Stimulated activated CD4-positive, alpha-beta T cell treated with anti-CD3 and anti-CD28 coated beads, Interleukin-1b, Interleukin-23, amount 100 ng/mL, for 1 hour (primary cell): Measurements from ENCODE around the gene BCAT1.
"Not testable (repeated sequence)": the region's sequence is repeated elsewhere in the genome, so short reads cannot be mapped to it uniquely, and the experiment has no call there.

ENCODE experiments used
- DNase-seq, 2 donors: peaks; one replicate each; pipeline ENCODE4 v3.0.0-alpha.2; 2020; ENCODE audit warnings: low read depth in 2 of 2

The BCAT1 gene

DNA sequence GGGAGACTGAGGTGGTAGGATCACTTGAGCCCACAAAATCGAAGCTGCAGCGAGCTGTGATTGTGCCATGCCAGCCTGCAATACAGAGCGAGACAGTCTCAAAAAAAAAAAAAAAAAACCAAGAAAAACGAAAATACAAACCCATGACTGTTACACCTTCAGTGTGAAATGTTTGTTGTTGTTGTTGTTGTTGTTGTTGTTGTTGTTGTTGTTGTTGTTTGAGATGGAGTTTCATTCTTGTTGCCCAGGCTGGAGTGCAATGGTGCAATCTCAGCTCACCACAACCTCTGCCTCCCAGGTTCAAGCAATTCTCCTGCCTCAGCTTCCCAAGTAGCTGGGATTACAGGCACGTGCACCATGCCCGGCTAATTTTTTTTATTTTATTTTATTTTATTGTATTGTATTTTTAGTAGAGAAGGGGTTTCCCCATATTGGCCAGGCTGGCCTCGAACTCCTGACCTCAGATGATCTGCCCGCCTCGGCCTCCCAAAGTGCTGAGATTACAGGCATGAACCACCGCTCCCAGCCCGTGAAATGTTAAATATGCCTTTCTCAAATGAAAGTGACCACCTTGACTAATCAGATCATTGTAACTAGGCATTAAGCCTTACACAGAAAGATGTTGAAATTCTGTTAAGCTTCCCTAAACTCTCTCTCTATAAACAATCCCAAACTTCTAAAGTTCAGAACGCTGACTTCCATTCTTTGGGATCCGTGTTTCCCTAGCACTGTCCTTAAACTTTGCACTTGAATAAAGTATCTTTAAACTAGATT is 20.2 kb downstream of the BCAT1 start:
- DNase-seq = not testable (repeated sequence)

DNA sequence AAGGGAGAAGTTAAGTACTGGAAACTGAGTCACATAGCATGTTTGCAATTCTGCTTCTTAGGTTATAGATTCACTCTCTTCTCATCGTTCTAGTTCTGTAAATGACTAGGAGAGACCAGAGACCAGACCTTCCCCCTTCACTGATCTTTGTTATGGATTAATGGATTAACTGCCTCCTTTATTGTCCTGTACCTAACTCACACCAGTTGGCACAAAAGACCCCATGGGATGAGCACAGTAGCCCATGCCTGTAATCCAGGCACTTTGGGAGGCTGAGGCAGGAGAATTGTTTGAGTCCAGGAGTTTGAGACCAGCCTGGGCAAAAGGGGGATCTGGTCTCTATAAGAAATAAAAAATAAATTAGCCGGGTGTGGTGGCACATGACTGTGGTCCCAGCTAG is 20.8 kb downstream of the BCAT1 start:
- DNase-seq = no peak

DNA sequence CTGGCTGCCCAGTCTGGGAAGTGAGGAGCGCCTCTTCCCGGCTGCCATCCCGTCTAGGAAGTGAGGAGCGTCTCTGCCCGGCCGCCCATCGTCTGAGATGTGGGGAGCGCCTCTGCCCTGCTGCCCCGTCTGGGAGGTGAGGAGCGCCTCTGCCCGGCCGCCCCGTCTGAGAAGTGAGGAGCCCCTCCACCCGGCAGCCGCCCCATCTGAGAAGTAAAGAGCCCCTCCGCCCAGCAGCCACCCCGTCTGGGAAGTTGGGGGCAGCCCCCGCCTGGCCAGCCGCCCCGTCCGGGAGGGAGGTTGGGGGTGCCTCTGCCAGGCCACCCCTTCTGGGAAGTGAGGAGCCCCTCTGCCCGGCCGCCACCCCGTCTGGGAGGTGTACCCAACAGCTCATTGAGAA is 22.8 kb downstream of the BCAT1 start:
- not testable (repeated sequence) for DNase-seq

DNA sequence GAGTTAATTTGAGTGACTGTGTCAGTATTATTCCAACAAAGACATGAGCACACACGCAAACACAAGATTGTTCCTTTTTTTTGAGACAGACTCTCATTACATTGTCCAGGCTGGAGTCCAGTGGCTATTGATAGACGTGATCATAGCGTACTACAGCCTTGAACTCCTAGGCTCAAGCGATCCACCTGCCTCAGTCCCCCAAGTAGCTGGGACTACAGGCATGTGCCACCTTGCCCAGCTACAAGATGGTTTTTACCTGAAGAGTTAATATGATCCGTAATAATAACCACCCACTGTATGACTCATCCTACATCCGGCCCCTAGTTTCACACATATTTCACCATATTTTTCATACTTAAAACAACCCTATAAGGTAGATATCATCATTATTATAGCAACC is 26.8 kb downstream of the BCAT1 start:
- no peak for DNase-seq

DNA sequence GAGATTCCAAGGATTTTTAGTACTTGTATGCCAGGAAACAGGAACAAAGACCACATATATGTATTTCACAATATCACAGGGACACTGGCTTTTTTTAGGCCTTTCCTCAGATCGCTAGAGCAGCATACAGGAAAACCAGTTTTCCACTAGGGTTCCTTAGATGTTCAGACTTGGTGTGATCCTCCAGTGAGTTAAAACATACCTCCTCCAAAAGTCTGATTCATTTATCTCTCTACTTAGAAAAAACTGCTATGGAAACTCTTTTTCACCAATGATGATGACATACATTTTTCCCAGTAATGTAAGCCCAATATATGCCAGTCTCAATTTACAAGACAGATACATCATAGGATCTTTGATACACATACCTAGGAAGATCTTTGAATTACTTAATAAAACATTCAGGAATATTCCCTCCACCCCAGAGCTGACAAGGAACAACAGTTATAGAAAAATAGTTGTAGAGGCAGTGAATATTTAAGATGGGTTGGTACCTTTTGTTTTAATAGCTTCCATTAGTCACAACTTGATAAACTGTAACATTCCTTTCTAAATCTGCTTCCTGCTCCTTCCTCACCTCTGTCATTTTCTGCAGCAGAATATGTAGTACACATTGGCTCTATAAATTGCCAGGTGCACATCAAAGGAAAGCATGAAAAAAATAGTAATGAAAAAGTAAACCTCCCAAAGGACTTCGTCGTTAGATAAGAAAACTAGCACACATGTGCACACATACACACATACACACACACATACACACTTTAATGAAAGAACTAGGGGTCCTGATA is 27.5 kb downstream of the BCAT1 start:
- no peak for DNase-seq

DNA sequence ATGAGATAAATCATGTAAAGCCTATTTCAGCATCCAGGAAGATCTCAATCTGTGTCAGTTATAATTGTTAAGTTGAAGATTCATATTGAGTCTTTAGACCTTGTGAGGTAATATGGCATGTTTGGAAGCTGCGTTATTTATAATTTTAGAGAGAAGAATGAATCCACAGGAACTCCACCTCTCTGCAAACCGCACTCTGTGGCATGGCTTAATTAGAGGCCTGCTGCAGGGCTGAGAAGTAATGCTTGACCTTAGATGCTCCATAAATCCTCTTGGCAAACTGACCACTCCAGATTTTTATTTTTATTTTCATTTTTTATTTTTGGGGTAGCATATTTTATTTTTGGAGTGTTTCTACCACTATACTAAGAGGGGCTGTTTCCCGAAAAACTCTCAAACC is 28.8 kb downstream of the BCAT1 start:
- DNase-seq = no peak

DNA sequence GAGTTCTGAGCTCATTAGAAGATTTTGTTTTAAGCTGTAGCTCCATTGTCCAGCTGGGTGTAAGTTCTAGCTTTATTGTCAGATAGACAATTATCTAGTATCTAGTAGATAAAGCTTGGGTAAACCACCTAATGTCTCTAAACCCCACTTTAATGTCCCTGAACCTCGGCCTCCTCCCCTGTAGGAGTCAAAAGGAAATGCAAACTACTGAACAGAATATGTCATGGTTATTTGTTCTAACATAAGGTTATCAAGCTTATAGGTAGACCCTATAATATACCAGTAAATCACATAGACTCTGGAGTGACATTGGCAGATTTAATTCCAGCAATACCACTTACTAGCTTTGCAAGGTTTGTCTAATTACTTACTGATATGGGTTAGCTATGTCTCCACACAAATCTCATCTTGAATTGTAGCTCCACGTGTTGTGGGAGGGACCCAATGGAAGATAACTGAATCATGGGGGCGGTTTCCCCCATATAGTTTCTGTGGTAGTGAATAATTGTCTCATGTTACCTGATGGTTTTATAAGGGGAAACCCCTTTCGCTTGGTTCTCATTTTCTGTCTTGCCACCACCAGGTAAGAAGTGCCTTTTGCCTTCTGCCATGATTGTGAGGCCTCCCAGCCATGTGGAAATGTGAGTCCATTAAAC is 29.4 kb downstream of the BCAT1 start:
- DNase-seq = no peak

DNA sequence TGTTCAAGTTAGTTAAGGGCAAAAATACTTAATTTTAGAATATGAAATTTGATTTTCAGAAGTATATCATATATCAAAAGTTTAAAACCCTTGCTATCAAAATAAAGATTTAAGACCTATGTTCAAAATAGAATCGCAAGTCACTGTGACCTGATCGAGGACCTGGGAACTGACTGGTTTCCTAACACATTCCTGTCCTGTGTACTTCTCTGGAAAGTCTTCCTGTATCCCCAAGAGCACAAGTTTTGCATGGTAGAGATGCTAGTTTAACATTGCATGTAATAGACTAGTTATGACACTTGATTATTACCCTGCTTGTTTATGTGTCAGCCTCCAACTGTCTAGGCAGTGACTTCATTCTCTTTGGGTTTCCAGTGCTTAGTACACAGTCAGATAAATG is 30.3 kb downstream of the BCAT1 start:
- DNase-seq = no peak

DNA sequence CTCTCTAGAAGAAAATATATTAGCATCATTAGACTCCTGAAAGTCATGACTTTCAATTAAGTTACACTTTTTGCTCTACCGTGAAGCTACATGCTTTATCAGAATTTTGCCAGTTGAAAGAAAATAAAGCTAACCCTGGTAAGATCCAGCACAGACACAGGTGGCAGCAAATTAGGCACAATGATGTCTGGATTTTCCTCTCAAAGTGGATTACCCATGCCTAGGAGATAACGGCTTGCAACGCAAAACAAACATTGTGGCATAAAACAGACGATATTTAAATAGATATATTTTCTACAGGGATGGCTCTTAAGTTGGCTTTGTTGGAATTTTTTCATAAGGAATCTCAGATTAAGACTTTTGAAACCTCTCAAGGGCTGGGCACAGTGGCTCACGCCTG is 33.4 kb downstream of the BCAT1 start:
- no peak for DNase-seq

DNA sequence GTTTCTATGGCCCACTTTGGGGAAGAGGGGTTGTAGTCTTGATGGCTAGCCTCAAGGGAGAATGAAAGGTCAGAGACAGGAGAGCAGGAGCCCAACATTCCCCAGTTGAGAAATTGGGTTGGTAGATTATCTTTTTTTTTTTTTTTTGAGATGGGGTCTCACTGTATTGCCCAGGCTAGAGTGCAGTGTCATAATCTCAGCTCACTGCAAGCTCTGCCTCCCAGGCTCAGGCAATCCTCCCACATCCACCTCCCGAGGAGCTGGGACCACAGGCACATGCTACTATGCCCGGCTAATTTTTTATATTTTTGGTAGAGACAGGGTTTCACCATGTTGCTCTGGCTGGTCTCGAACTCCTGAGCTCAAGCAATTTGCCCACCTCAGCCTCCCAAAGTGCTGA is 34.9 kb downstream of the BCAT1 start:
- DNase-seq = no peak

DNA sequence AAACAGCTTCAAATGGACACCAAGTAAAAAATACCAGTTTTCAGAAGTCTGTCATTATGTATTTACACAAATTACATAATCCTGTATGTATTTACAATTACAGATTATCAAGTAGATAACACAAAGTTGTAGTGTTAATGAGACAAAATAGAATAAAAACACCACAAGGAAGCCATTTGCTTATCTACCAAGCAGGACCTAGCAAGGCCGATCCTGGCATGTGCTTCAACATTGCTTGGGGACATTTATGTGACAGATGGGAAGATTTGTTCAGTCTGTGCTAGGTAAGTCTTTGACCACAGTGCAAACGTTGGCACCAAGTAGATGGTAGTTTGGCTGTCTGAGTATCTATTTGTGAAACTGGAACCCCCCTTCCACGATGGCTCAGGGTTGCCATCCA is 35.8 kb downstream of the BCAT1 start:
- no peak for DNase-seq

DNA sequence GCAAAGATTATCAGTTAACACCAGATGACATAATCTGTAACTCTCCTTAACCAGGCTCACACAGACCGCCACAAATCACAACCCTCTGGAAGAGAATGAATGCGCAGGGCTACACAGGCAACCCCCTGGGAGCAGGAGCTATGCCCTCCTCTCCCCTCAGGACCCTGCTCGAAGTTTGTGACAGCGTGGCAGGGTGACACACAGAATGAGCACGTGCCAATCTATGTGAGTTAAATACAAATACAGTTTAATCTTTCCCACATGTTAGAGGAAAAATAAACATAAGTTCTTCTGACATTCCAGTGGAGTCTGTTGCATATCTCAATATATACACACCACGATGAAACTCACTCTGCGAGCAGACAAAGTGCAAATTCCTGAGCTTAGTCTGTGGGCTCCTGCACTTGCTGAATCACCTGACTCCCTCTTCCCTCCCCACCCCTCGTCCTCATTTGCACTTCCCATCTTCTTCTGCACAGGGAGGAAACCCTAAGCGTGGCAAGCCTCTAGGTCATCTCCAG is 37.6 kb downstream of the BCAT1 start:
- DNase-seq = no peak

DNA sequence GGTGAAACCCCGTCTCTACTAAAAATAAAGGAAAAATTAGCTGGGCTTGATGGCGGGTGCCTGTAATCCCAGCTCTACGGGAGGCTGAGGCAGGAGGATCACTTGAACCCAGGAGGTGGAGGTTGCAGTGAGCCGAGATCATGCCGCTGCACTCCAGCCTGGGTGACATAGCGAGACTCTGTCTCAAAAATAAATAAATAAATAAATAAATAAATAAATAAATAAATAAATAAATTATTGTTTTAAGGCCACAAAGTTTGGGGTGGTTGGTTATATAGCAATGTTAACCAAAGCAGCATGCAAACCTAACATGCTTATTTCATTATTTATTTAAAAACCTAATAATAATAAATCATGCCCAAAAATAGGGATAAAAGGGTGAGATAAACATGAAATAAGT is 38.7 kb downstream of the BCAT1 start:
- DNase-seq = not testable (repeated sequence)

DNA sequence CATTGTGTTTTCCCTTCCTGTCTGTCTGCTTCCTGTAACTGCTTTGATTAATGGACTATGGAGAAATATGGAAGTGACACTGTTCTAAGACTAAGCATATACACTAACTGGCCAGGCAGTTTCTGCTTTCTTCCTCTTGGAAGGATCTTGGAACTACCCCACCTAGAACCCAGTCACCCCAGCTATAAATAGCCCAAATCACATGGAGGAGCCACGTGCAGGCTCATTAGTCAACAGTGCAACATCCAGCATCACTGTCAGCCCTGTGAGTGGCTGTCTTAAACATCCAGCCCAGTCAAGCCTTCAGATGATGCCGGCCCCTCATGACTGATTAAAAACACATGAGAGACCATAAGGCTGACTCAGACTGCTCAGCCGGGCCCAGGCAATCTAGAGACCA is 39.2 kb downstream of the BCAT1 start:
- no peak for DNase-seq

DNA sequence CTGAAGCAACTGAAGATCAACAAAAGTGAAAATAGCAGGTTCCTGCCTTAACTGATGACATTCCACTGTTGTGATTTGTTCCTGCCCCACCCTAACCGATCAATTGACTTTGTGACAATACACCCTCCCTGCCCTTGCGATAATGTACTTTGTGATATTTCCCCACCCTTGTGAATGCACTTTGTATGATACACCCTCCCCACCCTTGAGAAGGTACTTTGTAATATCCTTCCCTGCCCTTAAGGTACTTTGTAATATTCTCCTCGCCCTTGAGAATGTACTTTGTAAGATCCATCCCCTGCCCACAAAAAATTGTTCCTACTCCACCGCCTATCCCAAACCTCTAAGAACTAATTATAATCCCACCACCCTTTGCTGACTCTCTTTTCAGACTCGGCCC is 41.4 kb downstream of the BCAT1 start:
- DNase-seq = no peak

DNA sequence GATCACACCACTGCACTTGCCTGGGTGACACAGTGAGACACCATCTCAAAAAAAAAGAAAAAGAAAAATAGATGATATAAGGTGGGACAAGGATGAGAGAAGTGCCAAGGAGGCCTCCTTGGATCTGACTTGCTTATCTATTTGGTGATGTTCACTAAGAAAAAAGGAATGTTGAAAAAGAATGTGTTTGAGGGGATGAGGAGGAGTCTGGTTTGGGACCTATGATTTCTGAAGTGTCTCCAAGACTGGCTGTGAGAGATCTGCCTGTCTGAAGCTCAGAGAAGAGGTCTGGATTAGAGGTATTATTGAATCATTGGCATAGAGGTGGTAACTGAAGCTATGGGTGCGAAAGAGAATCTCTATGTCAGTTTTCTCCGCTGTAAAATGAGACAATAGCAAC is 42.8 kb downstream of the BCAT1 start:
- DNase-seq = no peak

DNA sequence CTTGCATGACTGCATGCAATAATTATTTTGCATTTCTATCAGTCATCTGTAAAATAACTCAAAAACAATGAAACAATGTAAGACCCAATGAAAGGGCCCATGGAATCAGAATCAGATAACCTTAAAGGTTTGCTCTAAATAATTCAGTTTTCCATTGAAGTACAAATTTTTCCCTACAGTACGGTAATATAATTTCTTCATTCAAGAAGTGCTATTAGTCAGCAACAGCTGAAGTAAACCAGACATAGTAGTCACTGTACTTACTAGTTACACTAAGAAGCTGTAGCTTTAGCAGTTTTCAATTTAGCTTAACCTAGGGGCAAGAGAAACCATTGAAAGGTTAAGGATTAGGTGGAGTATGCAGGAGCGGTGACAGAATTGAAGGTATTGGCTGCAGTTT is 43.5 kb downstream of the BCAT1 start:
- DNase-seq = no peak

DNA sequence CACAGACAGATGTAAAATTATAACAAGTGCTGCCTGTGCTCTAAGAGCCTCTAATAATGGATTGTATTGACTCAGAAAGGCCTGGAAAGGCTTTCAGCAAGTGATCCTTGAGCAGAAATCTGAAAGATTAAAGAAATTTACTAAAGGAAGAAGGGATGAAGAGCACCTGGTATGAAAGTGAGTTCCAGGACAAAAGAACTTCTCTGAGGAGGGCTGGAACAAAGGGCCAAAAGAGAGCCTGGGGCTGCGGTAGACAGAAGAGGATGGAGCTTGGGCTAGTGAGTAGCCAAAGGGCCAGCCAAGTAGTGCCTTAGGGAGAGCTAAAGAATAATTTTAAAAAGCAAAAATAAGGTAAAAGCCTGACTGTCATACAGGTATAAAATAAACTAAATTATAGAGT is 44.0 kb downstream of the BCAT1 start:
- DNase-seq = no peak

DNA sequence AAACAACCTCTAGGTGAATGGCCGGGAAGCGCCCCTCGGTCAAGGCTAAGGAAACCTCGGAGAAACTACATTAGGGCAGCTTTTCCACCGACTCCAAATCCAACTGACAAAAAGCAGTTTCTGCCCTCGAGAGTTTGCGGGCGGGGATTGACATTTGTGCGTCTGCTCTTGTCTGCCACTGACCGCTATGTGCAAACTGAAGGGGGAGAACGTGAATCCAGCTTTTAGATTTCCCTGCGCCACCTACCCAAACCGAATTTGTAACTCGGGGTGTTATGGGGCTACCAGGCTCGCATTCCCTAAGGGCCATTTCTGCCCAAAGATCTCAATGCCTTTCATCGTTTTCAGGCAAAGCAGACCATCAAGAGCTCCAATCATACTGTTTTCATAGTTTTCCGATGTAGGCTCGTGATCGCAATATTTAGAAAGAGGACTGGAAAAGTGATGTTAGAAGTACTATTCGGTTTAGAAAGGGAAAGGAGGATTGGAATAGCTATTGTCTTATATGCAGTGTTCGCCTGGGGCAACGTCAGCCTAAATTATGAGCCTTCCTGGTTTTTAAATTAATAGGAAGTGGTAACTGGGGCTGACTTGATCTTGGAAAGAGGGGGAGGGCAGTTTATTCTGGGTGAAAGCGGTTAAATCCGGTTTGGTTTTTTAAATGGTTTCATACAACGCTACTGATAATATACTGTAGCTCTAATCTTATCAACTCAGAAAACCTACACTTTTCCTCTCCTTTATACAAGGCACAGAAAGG is 45.4 kb downstream of the BCAT1 start:
- no peak for DNase-seq

DNA sequence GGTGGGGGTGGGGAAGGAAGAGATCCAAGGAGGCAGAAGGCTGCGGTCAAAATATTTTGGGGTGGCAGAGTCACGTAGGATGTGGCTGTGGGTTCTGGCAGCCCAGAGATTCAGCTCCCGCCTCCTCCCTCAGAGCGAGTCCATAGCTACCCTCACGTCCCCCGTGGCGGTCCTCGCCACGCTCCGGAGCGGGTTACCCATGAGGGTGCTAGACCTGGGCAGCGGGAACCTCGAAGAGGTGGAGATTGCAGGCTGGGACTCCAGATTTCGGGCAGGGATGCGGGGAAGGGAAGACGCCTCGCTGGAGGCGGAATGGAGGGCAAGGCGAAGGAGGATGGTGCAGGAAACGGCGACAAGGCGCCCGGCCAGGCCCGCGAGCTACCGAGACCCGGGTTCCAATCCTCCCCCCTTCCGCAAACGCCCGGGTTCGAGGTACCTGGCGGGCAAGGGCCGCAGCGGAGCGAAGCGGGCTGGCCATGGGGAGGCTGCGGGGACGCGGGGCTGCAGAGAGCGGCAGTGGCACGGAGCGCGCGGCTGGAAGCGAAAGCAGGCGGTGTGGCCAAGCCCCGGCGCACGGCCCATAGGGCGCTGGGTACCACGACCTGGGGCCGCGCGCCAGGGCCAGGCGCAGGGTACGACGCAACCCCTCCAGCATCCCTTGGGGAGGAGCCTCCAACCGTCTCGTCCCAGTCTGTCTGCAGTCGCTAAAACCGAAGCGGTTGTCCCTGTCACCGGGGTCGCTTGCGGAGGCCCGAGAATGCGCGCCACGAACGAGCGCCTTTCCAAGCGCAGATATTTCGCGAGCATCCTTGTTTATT is 46.2 kb downstream of the BCAT1 start:
- DNase-seq = no peak
